ENCODE results near the gene IGSF8. TPM values are rescaled to one million over a fixed set of nuclear protein-coding genes. Genes with fewer than 3 reads are reported as not detected.

IGSF8 gene
- total RNA-seq, 6 experiments from 2014 or later = 9.6 to 12.9 (median 11.2) TPM

DNA sequence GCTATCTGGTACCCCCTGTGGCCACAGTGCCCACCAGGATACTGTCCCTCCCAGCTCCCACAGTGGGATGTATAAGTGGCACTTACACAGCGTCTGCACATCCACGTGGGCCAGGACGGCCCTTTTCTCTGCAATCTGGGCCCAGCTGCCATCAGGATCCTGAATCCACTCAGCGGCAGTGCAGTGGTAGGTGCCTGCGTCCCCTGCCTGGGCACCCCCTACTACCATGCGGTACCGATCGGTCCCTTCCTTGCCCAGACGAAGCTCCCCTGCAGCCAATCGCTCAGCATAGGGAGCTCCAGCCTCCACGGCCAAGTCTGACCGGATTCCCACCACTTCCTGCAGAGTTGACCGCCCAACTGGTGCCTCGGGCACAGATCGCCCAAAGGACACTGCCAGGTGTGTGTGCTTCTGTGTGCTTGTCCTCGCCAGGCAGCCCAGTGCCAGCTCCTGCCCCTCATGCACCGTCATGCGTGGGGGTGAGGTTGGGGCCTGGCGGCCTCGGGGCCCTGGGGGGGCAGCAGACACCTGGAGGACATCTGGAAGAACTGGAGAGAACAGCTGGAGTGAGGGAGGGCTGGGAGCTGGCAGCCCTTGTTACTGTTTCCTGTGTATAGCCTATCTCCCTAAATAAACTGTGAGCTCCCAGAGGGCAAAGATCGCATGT lies 4.7 kb downstream of the IGSF8 start:
- Mint-ChIP-seq H3K9me3 (no peaks in the 10 kb centered on the region), H3K27me3 (ENCODE audit: insufficient read depth) (peaks cover 10% of the 10 kb centered on the region), H3K4me3 (no peak overlapping the region), H3K4me1 (ENCODE audit: low read depth) (peaks cover 17% of the 10 kb centered on the region), H3K36me3 (ENCODE audit: low read depth) (no peaks in the 10 kb centered on the region), H3K27ac (no peak overlapping the region)
- TF ChIP-seq, protein P1, sequence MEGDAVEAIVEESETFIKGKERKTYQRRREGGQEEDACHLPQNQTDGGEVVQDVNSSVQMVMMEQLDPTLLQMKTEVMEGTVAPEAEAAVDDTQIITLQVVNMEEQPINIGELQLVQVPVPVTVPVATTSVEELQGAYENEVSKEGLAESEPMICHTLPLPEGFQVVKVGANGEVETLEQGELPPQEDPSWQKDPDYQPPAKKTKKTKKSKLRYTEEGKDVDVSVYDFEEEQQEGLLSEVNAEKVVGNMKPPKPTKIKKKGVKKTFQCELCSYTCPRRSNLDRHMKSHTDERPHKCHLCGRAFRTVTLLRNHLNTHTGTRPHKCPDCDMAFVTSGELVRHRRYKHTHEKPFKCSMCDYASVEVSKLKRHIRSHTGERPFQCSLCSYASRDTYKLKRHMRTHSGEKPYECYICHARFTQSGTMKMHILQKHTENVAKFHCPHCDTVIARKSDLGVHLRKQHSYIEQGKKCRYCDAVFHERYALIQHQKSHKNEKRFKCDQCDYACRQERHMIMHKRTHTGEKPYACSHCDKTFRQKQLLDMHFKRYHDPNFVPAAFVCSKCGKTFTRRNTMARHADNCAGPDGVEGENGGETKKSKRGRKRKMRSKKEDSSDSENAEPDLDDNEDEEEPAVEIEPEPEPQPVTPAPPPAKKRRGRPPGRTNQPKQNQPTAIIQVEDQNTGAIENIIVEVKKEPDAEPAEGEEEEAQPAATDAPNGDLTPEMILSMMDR (IDR thresholded peaks at IDR 0.05) = no peak
- no peak for DNase-seq

DNA sequence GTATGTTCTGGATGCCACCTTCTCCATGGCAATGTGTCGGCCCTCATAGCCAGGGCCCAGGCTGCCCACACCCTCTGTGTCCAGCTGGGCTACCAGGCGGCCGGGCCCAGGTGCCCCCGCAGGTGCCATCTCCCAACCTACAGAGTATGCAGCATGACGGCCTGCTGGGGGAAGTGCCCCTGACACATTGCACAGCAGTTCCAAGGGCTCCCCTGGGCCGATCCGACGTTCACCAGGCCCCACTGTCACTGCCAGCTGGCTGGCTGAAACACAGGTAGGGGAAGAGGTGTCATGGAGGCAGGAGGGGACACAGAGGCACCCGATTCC lies 5.4 kb downstream of the IGSF8 start:
- Mint-ChIP-seq H3K36me3 (ENCODE audit: low read depth) (no peaks in the 10 kb centered on the region), H3K4me1 (ENCODE audit: low read depth) (peaks cover 17% of the 10 kb centered on the region), H3K9me3 (no peaks in the 10 kb centered on the region), H3K27ac (no peak overlapping the region), H3K27me3 (ENCODE audit: insufficient read depth) (peaks cover 13% of the 10 kb centered on the region), H3K4me3 (no peak overlapping the region)
- DNase-seq = no peak
- TF ChIP-seq, protein P1 (IDR thresholded peaks at IDR 0.05) = no peak

DNA sequence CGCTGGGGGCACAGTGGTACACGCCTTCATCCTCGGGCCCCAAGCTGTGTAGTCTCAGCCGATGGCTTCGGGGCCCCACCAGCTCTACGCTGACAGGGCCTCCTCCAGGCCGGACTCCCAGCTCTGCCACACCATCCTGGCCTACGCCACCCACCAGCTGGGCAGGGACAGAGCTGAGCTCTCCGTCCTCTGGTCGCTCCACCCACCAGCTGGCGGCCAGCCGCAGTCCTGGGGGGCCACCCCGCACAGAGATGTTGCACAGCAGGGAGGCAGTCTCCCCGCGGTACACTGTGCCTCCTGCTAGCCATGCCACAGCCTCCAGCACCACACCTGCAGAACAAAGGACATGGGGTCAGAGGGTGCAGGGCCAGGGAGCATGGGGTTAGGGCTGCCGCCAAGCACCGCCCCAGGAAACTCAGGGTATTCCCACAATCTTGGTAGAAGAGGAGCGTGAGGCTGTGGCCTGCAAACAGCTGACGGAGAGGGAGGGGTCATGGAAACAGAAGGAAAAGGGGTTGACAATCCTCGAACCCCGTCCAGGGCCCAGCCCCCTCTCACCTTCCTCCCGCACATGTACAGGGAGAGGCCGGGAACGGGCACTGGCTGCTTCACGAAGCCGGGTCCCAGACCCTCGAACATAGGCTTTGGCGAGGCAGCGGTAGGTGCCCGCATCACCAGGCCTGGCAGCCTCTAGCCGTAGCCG lies 5.9 kb downstream of the IGSF8 start:
- H3K27me3 Mint-ChIP-seq (ENCODE audit: insufficient read depth) = peaks cover 13% of the 10 kb centered on the region
- H3K4me3 Mint-ChIP-seq = no peak overlapping the region
- no peaks in the 10 kb centered on the region for H3K36me3 Mint-ChIP-seq (ENCODE audit: low read depth)
- no peaks in the 10 kb centered on the region for H3K9me3 Mint-ChIP-seq
- DNase-seq = no peak
- TF ChIP-seq, protein P1 (IDR thresholded peaks at IDR 0.05) = no peak
- no peak overlapping the region for H3K27ac Mint-ChIP-seq
- peaks cover 12% of the 10 kb centered on the region for H3K4me1 Mint-ChIP-seq (ENCODE audit: low read depth)

DNA sequence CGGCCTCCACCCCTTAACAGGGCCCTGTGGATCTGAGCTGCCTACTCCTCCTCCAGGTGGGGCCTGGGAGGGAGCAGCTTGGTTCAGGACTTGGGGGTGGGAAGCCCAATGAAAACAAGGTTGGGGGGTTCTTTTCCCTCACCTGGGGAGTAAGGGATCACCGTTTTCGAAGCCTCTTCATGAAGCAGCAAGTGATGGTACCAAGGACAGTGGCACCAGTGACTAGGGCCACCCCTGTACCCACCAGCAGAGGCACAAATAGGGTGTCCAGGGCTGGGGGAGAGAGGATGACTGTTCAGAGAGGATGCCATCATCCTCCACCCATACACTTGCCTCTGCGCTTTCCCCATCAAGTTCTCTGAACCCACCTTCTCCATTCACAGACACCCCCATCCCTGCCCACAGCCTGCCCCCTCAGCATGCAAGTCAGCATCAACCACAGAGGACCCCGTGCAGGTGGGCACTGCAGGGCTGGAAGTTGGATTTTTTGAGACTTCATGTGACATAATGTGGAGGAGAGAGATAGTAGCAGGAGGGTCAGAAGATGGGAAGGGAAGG lies 6.7 kb downstream of the IGSF8 start:
- H3K27ac Mint-ChIP-seq = no peak overlapping the region
- no peaks in the 10 kb centered on the region for H3K36me3 Mint-ChIP-seq (ENCODE audit: low read depth)
- H3K27me3 Mint-ChIP-seq (ENCODE audit: insufficient read depth) = peaks cover 13% of the 10 kb centered on the region
- DNase-seq = no peak
- TF ChIP-seq, protein P1 (IDR thresholded peaks at IDR 0.05) = no peak
- no peaks in the 10 kb centered on the region for H3K9me3 Mint-ChIP-seq
- peaks cover 5% of the 10 kb centered on the region for H3K4me1 Mint-ChIP-seq (ENCODE audit: low read depth)
- H3K4me3 Mint-ChIP-seq = no peak overlapping the region

DNA sequence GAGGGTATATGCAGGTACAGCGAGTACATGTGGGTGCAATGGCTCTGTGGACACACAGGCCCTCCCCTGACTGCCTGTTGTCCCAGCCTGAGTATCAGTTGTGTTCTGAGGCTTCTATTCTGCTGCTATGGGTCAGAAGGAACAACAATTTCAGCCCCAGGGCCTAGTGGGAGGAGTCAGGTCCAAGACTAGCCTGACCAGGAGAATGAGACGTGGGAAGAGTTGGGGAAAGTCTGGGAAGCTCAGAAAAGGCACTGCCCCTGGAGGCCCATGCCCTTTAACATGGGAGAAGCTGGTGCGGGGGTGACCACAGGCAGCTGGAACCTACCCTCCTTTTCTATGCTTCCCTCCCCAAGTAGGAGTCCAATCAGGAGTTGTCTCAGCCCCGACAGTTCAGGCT lies 7.7 kb downstream of the IGSF8 start:
- Mint-ChIP-seq H3K27ac (no peak overlapping the region), H3K4me3 (no peak overlapping the region), H3K4me1 (ENCODE audit: low read depth) (no peaks in the 10 kb centered on the region), H3K9me3 (no peaks in the 10 kb centered on the region), H3K27me3 (ENCODE audit: insufficient read depth) (peaks cover 14% of the 10 kb centered on the region), H3K36me3 (ENCODE audit: low read depth) (no peaks in the 10 kb centered on the region)
- TF ChIP-seq, protein P1 (IDR thresholded peaks at IDR 0.05) = no peak
- DNase-seq = no peak
